Upper lobe of right lung (tissue), 1 donor: Measurements from ENCODE around the gene USP17L5. TPM values are rescaled to one million over a fixed set of nuclear protein-coding genes. Genes with fewer than 3 reads are reported as not detected.
"Not testable (repeated sequence)": the region's sequence is repeated elsewhere in the genome, so short reads cannot be mapped to it uniquely, and the experiment has no call there.

Source experiments
- ATAC-seq: fragments of 200-7000 bp; cut with Tn5 transposase; one replicate; pipeline ENCODE4 v1.9.1; 2020; ENCODE audit warnings: mild to moderate bottlenecking, moderate library complexity
- DNase-seq: peaks from one replicate; pipeline ENCODE4 v3.0.0-alpha.2; 2020
- H3K27ac ChIP-seq: fragments of 200-600 bp; one replicate; pipeline ENCODE4 v1.8.0; 2022
- H3K27me3 ChIP-seq: fragments of 200-600 bp; one replicate; pipeline ENCODE4 v1.8.0; 2022; ENCODE audit warnings: mild to moderate bottlenecking
- H3K36me3 ChIP-seq: fragments of 200-600 bp; one replicate; pipeline ENCODE4 v1.8.0; 2022
- H3K4me1 ChIP-seq: fragments of 200-600 bp; one replicate; pipeline ENCODE4 v1.8.0; 2022
- H3K4me3 ChIP-seq: fragments of 200-600 bp; one replicate; pipeline ENCODE4 v1.8.0; 2022; ENCODE audit warnings: mild to moderate bottlenecking
- H3K9me3 ChIP-seq: fragments of 200-600 bp; one replicate; pipeline ENCODE4 v1.8.0; 2022
- CTCF ChIP-seq: fragments of 200-600 bp; IDR thresholded peaks from one replicate; pipeline ENCODE4 v1.8.0; 2022; ENCODE audit warnings: antibody characterized with exemption
- intact Hi-C: fragments of 100-400 bp; cut with DNase I; formaldehyde crosslinking; loops from one replicate; pipeline ENCODE4 v1.11.0; 2022
- total RNA-seq: library from RNA; stranded (reverse); fragmentation: NEBNext Ultra II Directional; extraction: Animal tissue kit (Norgen Biotek cat#: 25700); gene quantifications from one replicate; pipeline ENCODE4 v1.2.1, GENCODE V29; 2021
- donor health status: DM: no; HTN: yes; CAD: no; lungs with severe emphysema.

The USP17L5 gene
- total RNA-seq, 1 donor from 2014 or later = not detected

- H3K27me3 ChIP-seq, intact Hi-C loops, H3K4me1 ChIP-seq, H3K27ac ChIP-seq, H3K36me3 ChIP-seq, H3K9me3 ChIP-seq: not testable (repeated sequence)
- ATAC-seq (peak; percentile 51), DNase-seq (peak; percentile 83)
- H3K4me3 ChIP-seq = peak overlapping the region; percentile 49
- peak; percentile 68 for TF ChIP-seq CTCF
These were observed 41.9 kb downstream of the USP17L5 start for GRCh38 chr4:9381012-9381534.

GRCh38 chr4:9384126-9384525 lies 44.9 kb downstream of the USP17L5 start:
- DNase-seq = no peak
- no peak overlapping the region for H3K27ac ChIP-seq
- H3K27me3 ChIP-seq = no peaks in the 10 kb centered on the region
- H3K4me3 ChIP-seq = no peak overlapping the region
- H3K4me1 ChIP-seq = no peaks in the 10 kb centered on the region
- no peak for TF ChIP-seq CTCF
- no peaks in the 10 kb centered on the region for H3K9me3 ChIP-seq
- intact Hi-C loops = no loop called here
- H3K36me3 ChIP-seq = no peaks in the 10 kb centered on the region
- ATAC-seq = no peak

GRCh38 chr4:9389001-9389400 lies 49.8 kb downstream of the USP17L5 start:
- ATAC-seq, H3K27me3 ChIP-seq: not testable (repeated sequence)

More at GRCh38 chr4:9389001-9389400, 49.8 kb downstream of the USP17L5 start:
- H3K4me1 ChIP-seq, H3K4me3 ChIP-seq, intact Hi-C loops, H3K9me3 ChIP-seq, H3K27ac ChIP-seq, DNase-seq, H3K36me3 ChIP-seq: not testable (repeated sequence)

Other genes starting within 250 kb of the USP17L5 start
- gene FAM90A26, start 169.0 kb upstream of the USP17L5 start, total RNA-seq = not detected
- not detected for gene USP17L10, start 128.7 kb upstream of the USP17L5 start, total RNA-seq
- not detected for gene USP17L11, start 124.0 kb upstream of the USP17L5 start, total RNA-seq
- not detected for gene USP17L12, start 119.3 kb upstream of the USP17L5 start, total RNA-seq
- gene USP17L13, start 114.5 kb upstream of the USP17L5 start, total RNA-seq = not detected
- not detected for gene USP17L15, start 105.0 kb upstream of the USP17L5 start, total RNA-seq
- gene USP17L17, start 95.5 kb upstream of the USP17L5 start, total RNA-seq = not detected
- gene USP17L18, start 90.8 kb upstream of the USP17L5 start, total RNA-seq = not detected
- gene USP17L19, start 86.0 kb upstream of the USP17L5 start, total RNA-seq = not detected
- gene USP17L20, start 81.3 kb upstream of the USP17L5 start, total RNA-seq = not detected
- not detected for gene USP17L21, start 76.5 kb upstream of the USP17L5 start, total RNA-seq
- not detected for gene USP17L22, start 71.8 kb upstream of the USP17L5 start, total RNA-seq
- gene USP17L24, start 14.2 kb upstream of the USP17L5 start, total RNA-seq = not detected
- not detected for gene USP17L25, start 9.5 kb upstream of the USP17L5 start, total RNA-seq
- gene USP17L26, start 4.7 kb upstream of the USP17L5 start, total RNA-seq = not detected
- not detected for gene USP17L27, start 4.7 kb downstream of the USP17L5 start, total RNA-seq
- not detected for gene USP17L28, start 9.5 kb downstream of the USP17L5 start, total RNA-seq
- not detected for gene USP17L29, start 14.2 kb downstream of the USP17L5 start, total RNA-seq
- not detected for gene USP17L30, start 23.7 kb downstream of the USP17L5 start, total RNA-seq
- gene DEFB131A, start 105.0 kb downstream of the USP17L5 start, total RNA-seq = not detected